Measurements from ENCODE around the gene RTN4RL1.

The RTN4RL1 gene

GRCh38 chr17:2028234-2028614 lies 3.1 kb upstream of the RTN4RL1 start:
- H3K4me3 ChIP-seq (ENCODE audit: low read depth, low read length), result no peak overlapping the region
- no peak for TF ChIP-seq CTCF (IDR thresholded peaks at IDR 0.05; ENCODE audit: borderline replicate concordance, insufficient read depth, low read depth, low read length)

- no peak for TF ChIP-seq CTCF (IDR thresholded peaks at IDR 0.05; ENCODE audit: borderline replicate concordance, insufficient read depth, low read depth, low read length)
- H3K4me3 ChIP-seq (ENCODE audit: low read depth, low read length), result no peak overlapping the region
Observed at GRCh38 chr17:2027528-2028233, 2.5 kb upstream of the RTN4RL1 start.

GRCh38 chr17:2025622-2026309 lies 632 bp upstream of the RTN4RL1 start:
- peak overlapping the region; percentile 43 for H3K4me3 ChIP-seq (ENCODE audit: low read depth, low read length)
- TF ChIP-seq CTCF (IDR thresholded peaks at IDR 0.05; ENCODE audit: borderline replicate concordance, insufficient read depth, low read depth, low read length), result peak; percentile 32; the same call in 1 of the 2 replicates

GRCh38 chr17:2024572-2025219 lies 438 bp downstream of the RTN4RL1 start:
- no peak for TF ChIP-seq CTCF (IDR thresholded peaks at IDR 0.05; ENCODE audit: borderline replicate concordance, insufficient read depth, low read depth, low read length)
- H3K4me3 ChIP-seq (ENCODE audit: low read depth, low read length), result peak overlapping the region; percentile 43

- no peak for TF ChIP-seq CTCF (IDR thresholded peaks at IDR 0.05; ENCODE audit: borderline replicate concordance, insufficient read depth, low read depth, low read length)
- no peak overlapping the region for H3K4me3 ChIP-seq (ENCODE audit: low read depth, low read length)
Observed at GRCh38 chr17:2023692-2024571, 1.2 kb downstream of the RTN4RL1 start.

- no peak for TF ChIP-seq CTCF (IDR thresholded peaks at IDR 0.05; ENCODE audit: borderline replicate concordance, insufficient read depth, low read depth, low read length)
Observed at GRCh38 chr17:2023256-2023655, 1.9 kb downstream of the RTN4RL1 start.

More at GRCh38 chr17:2023256-2023655, 1.9 kb downstream of the RTN4RL1 start:
- no peak overlapping the region for H3K4me3 ChIP-seq (ENCODE audit: low read depth, low read length)
